Trophoblast cell (in vitro differentiated cells and primary cell): Measurements from ENCODE around the gene RAD51D.

ENCODE experiments used
- DNase-seq, 2 donors: peaks; one replicate each; pipeline ENCODE4 v3.0.0-alpha.2; 2016
- H2AFZ ChIP-seq: 2 replicates; pipeline ENCODE4 v1.6.1; 2013; ENCODE audit warnings: low read length, moderate library complexity, mild to moderate bottlenecking; ENCODE audit not compliant: insufficient read depth, poor library complexity
- H2AK5ac ChIP-seq: 2 replicates; pipeline ENCODE4 v1.6.1; 2013; ENCODE audit warnings: mild to moderate bottlenecking, low read length
- H2BK120ac ChIP-seq: 2 replicates; pipeline ENCODE4 v1.6.1; 2013; ENCODE audit warnings: low read length, mild to moderate bottlenecking, moderate library complexity; ENCODE audit not compliant: insufficient read depth, poor library complexity
- H2BK12ac ChIP-seq: 2 replicates; pipeline ENCODE4 v1.6.1; 2013; ENCODE audit warnings: mild to moderate bottlenecking, low read length, moderate library complexity
- H2BK5ac ChIP-seq: 2 replicates; pipeline ENCODE4 v1.6.1; 2013; ENCODE audit warnings: low read length, low read depth, moderate library complexity, mild to moderate bottlenecking; ENCODE audit not compliant: poor library complexity
- H3K14ac ChIP-seq: 2 replicates; pipeline ENCODE4 v1.6.1; 2013; ENCODE audit warnings: mild to moderate bottlenecking, low read length
- H3K18ac ChIP-seq: 2 replicates; pipeline ENCODE4 v1.6.1; 2013; ENCODE audit warnings: mild to moderate bottlenecking, low read length
- H3K23ac ChIP-seq: 2 replicates; pipeline ENCODE4 v1.6.1; 2013; ENCODE audit warnings: low read length
- H3K27ac ChIP-seq: 2 replicates; pipeline ENCODE4 v1.5.1; 2013; ENCODE audit warnings: low read depth, mild to moderate bottlenecking, inconsistent platforms, low read length, moderate library complexity
- H3K27me3 ChIP-seq: 2 replicates; pipeline ENCODE4 v1.6.1; 2013; ENCODE audit warnings: inconsistent platforms, mild to moderate bottlenecking, low read length, moderate library complexity; ENCODE audit not compliant: insufficient read depth
- H3K36me3 ChIP-seq, 2 experiments: 1 replicate in 1 of 2; 2 replicates in 1 of 2; pipeline ENCODE4 v1.6.1; 2013; ENCODE audit warnings: low read length in 2 of 2, mild to moderate bottlenecking in 2 of 2, moderate library complexity in 1 of 2; ENCODE audit not compliant: insufficient read depth in 2 of 2, control insufficient read depth in 1 of 2
- H3K4ac ChIP-seq: 2 replicates; pipeline ENCODE4 v1.6.1; 2013; ENCODE audit warnings: low read depth, mild to moderate bottlenecking, low read length, moderate library complexity
- H3K4me1 ChIP-seq, 2 experiments: 1 replicate in 1 of 2; 2 replicates in 1 of 2; pipeline ENCODE4 v1.6.1; 2013; ENCODE audit warnings: low read length in 2 of 2, mild to moderate bottlenecking in 2 of 2, moderate library complexity in 1 of 2; ENCODE audit not compliant: insufficient read depth in 2 of 2, control insufficient read depth in 1 of 2
- H3K4me2 ChIP-seq: 2 replicates; pipeline ENCODE4 v1.6.1; 2013; ENCODE audit warnings: inconsistent platforms, mild to moderate bottlenecking, low read length, moderate library complexity
- H3K4me3 ChIP-seq: 2 replicates; pipeline ENCODE4 v1.5.1; 2013; ENCODE audit warnings: mild to moderate bottlenecking, low read depth, low read length, inconsistent platforms
- H3K79me1 ChIP-seq: one replicate; pipeline ENCODE4 v1.6.1; 2013; ENCODE audit warnings: low read length
- H3K79me2 ChIP-seq: 2 replicates; pipeline ENCODE4 v1.6.1; 2013; ENCODE audit warnings: low read length, mild to moderate bottlenecking; ENCODE audit not compliant: control insufficient read depth, insufficient read depth, poor library complexity
- H3K9ac ChIP-seq: 2 replicates; pipeline ENCODE4 v1.6.1; 2013; ENCODE audit warnings: mild to moderate bottlenecking, low read length
- H3K9me3 ChIP-seq: 2 replicates; pipeline ENCODE4 v1.6.1; 2013; ENCODE audit warnings: low read depth, mild to moderate bottlenecking, control low read depth, inconsistent platforms, low read length; ENCODE audit not compliant: insufficient read depth
- H4K12ac ChIP-seq: 2 replicates; pipeline ENCODE4 v1.6.1; 2013; ENCODE audit warnings: low read depth, mild to moderate bottlenecking, low read length, moderate library complexity
- H4K8ac ChIP-seq: 2 replicates; pipeline ENCODE4 v1.6.1; 2013; ENCODE audit warnings: low read depth, mild to moderate bottlenecking, low read length, moderate library complexity
- H4K91ac ChIP-seq: one replicate; pipeline ENCODE4 v1.6.1; 2013; ENCODE audit warnings: low read depth, mild to moderate bottlenecking, low read length, moderate library complexity
- WGBS: extraction: QIAGEN DNeasy Blood & Tissue Kit; methylation state at CpG from one replicate; pipeline ENCODE4 v1.1.7; 2013; ENCODE audit warnings: missing lambda C conversion rate; ENCODE audit not compliant: insufficient read length, insufficient coverage; ENCODE audit errors: extremely low coverage; 5-methylcytosine and 5-hydroxymethylcytosine counted together

The RAD51D gene

DNA sequence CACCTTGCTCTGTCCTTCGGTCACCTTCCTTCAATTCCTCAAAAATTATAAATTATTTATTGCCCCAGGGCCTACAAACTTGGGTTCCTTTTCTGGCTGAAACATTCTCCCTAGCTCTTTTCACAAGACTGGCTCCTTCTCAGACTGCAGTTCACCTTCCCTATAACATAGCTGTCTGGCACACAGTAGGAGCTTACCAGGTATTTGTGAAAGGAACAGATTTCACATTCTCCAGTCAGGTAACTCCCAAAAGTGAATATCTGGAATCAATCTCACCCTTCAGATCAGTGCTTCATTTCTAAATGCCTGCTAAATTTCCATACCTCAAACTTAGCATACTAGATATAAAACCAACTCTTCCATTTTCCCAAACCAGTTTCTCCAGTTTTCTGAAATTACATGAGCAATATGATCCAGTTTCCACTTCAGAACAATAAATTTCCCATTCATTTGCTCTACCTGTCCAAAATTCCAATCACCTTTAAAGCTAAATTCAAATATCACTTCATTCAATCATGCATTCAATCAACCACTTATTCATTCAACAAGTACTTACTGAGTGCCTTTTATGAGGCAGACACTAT lies 62.2 kb downstream of the RAD51D start:
- H2AFZ ChIP-seq = no peak overlapping the region

DNA sequence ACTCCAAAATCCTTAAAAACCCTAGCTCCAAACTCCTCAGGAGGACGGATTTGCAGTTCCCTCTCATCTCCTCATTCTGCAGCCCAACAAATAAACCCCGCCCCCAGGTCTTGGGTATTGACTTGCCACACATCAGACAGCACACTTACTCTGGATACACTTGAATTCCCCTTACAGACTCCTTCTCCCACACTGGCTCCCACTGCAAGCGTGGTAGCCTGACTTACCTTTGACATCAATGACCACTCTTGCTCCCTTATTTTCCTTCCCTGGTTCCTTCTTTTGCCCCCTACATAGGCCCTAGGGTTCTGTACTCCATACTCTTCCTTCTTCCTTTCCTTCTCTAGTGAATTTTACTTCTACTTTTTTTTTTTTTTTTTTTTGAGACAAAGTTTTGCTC lies 63.6 kb downstream of the RAD51D start:
- Histone ChIP-seq H3K23ac (no peak overlapping the region), H3K18ac (no peak overlapping the region), H3K4me1 (no peaks in the 10 kb centered on the region), H3K27me3 (no peaks in the 10 kb centered on the region), H3K4ac (no peak overlapping the region), H3K9ac (no peak overlapping the region), H3K4me2 (no peak overlapping the region), H4K91ac (no peak overlapping the region), H3K36me3 (no peaks in the 10 kb centered on the region), H2AFZ (no peak overlapping the region), H2BK120ac (no peak overlapping the region), H2BK5ac (no peak overlapping the region), H3K27ac (no peak overlapping the region), H3K14ac (no peak overlapping the region), H3K79me1 (no peaks in the 10 kb centered on the region), H3K79me2 (no peaks in the 10 kb centered on the region), H2BK12ac (no peak overlapping the region), H4K12ac (no peak overlapping the region), H2AK5ac (no peak overlapping the region), H3K9me3 (no peaks in the 10 kb centered on the region), H4K8ac (no peak overlapping the region), H3K4me3 (no peak overlapping the region)
- no peak for DNase-seq
- no CpG with 5 or more reads among the region's 3 CpGs for WGBS

More for the DNA sequence above, 62.2 kb downstream of the RAD51D start:
- Histone ChIP-seq H2AK5ac (no peak overlapping the region), H4K8ac (no peak overlapping the region), H3K79me2 (no peaks in the 10 kb centered on the region), H3K4ac (no peak overlapping the region), H3K4me1 (no peaks in the 10 kb centered on the region), H3K9ac (no peak overlapping the region), H4K12ac (no peak overlapping the region), H3K27me3 (no peaks in the 10 kb centered on the region), H4K91ac (no peak overlapping the region), H3K79me1 (no peaks in the 10 kb centered on the region), H2BK12ac (no peak overlapping the region), H3K4me3 (no peak overlapping the region), H3K9me3 (no peaks in the 10 kb centered on the region), H3K14ac (no peak overlapping the region), H2BK5ac (no peak overlapping the region), H2BK120ac (no peak overlapping the region), H3K23ac (no peak overlapping the region), H3K36me3 (no peaks in the 10 kb centered on the region), H3K18ac (no peak overlapping the region), H3K4me2 (no peak overlapping the region), H3K27ac (no peak overlapping the region)
- DNase-seq = no peak
- WGBS = 100% methylated on average over 1 of the region's 1 CpG

DNA sequence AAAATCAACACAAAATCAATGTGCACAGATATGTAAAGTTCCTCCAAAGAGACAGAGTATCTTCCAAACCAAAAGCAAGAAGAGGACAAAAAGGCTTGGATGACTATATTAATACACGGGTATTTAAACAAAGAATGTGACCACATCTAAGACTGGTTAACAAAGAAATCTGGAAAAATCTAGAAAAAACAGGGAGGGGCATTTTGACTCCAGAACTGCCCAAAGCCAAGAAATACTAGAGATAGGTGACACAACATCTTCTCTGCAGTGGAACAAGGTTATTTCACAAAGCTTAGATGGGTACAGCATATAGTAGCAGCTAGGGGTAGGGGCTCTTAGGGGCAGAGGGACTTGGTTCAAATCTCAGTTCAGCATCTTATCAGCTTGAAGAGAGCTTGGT lies 66.5 kb downstream of the RAD51D start:
- Histone ChIP-seq H4K91ac (no peak overlapping the region), H2AK5ac (no peak overlapping the region), H3K9me3 (no peaks in the 10 kb centered on the region), H3K4me2 (no peak overlapping the region), H3K9ac (no peak overlapping the region), H3K36me3 (no peaks in the 10 kb centered on the region), H3K4me1 (peaks cover 2 to 3% of the 10 kb centered on the region in 2 experiments), H2BK120ac (no peak overlapping the region), H3K27me3 (no peaks in the 10 kb centered on the region), H3K4me3 (no peak overlapping the region), H3K79me2 (no peaks in the 10 kb centered on the region), H3K79me1 (no peaks in the 10 kb centered on the region), H3K14ac (no peak overlapping the region), H2AFZ (no peak overlapping the region), H3K18ac (no peak overlapping the region), H4K8ac (no peak overlapping the region), H2BK5ac (no peak overlapping the region), H4K12ac (no peak overlapping the region), H3K27ac (no peak overlapping the region), H3K23ac (no peak overlapping the region), H3K4ac (no peak overlapping the region), H2BK12ac (no peak overlapping the region)
- DNase-seq = no peak
- WGBS = no CpG with 5 or more reads among the region's 1 CpG

DNA sequence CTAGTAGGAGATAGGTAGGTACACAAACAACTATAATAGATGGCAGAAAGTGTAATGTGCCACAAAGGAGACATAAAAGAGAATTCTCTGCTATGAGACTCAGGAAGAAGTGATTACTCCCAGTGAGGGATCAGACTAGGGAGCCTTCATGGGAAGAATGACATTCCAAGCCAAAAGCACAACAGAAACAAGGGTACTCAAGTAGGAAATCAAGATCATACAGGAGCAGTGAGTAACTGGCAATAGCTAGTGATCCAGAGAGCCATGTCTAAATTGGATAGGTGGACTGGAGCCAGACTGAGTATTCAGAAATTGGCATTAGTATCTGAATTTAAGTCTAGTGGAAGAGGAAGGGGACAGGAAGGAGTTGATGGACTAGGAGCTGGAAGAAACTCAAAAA lies 66.9 kb downstream of the RAD51D start:
- Histone ChIP-seq H3K27me3 (no peaks in the 10 kb centered on the region), H4K8ac (no peak overlapping the region), H4K12ac (no peak overlapping the region), H2BK12ac (no peak overlapping the region), H2BK120ac (no peak overlapping the region), H3K9ac (no peak overlapping the region), H3K79me2 (no peaks in the 10 kb centered on the region), H3K18ac (no peak overlapping the region), H3K4me2 (no peak overlapping the region), H3K4ac (no peak overlapping the region), H3K4me1 (peaks cover 2 to 3% of the 10 kb centered on the region in 2 experiments), H2AFZ (no peak overlapping the region), H2AK5ac (no peak overlapping the region), H3K23ac (no peak overlapping the region), H3K14ac (no peak overlapping the region), H4K91ac (no peak overlapping the region), H3K4me3 (no peak overlapping the region), H3K36me3 (no peaks in the 10 kb centered on the region), H3K79me1 (no peaks in the 10 kb centered on the region), H3K9me3 (no peaks in the 10 kb centered on the region), H3K27ac (no peak overlapping the region), H2BK5ac (no peak overlapping the region)
- no peak for DNase-seq
